CD14-positive monocyte (primary cell): ENCODE data around the gene FRY. TPM values are rescaled to one million over a fixed set of nuclear protein-coding genes. Genes with fewer than 3 reads are reported as not detected.

Experiments used
- DNase-seq, 3 donors: peaks; one replicate each; pipeline ENCODE4 v3.0.0-alpha.2; 2011 to 2022
- H2AFZ ChIP-seq: 2 replicates; pipeline ENCODE4 v1.6.0; 2012; ENCODE audit warnings: mild to moderate bottlenecking, low read depth, low read length, inconsistent platforms; ENCODE audit not compliant: insufficient read depth, poor library complexity, severe bottlenecking
- H3K27ac ChIP-seq, 2 donors: 1 replicate in 1 of 2; 2 replicates in 1 of 2; pipeline ENCODE4 v1.5.1; 2012 to 2013; ENCODE audit warnings: low read length in 2 of 2, control low read depth in 1 of 2, inconsistent platforms in 1 of 2, low read depth in 1 of 2, mild to moderate bottlenecking in 1 of 2
- H3K27me3 ChIP-seq, 2 donors: one replicate each; pipeline versions ENCODE4 v1.6.0 to v1.6.1; 2011 to 2013; ENCODE audit warnings: low read length in 2 of 2; ENCODE audit not compliant: control insufficient read depth in 2 of 2, insufficient read depth in 2 of 2
- H3K36me3 ChIP-seq, 2 donors: replicated peaks in 1 of 2; 1 replicate in 1 of 2; 2 replicates in 1 of 2; pipeline versions ENCODE4 v1.5.1 to v1.6.1; 2012 to 2013; ENCODE audit warnings: low read length in 2 of 2, control low read depth in 1 of 2, inconsistent platforms in 1 of 2, mild to moderate bottlenecking in 1 of 2; ENCODE audit not compliant: insufficient read depth in 2 of 2, control insufficient read depth in 1 of 2
- H3K4me1 ChIP-seq, 2 donors: 1 replicate in 1 of 2; 2 replicates in 1 of 2; pipeline versions ENCODE4 v1.5.1 to v1.6.1; 2012 to 2013; ENCODE audit warnings: low read length in 2 of 2, control low read depth in 1 of 2, inconsistent platforms in 1 of 2, mild to moderate bottlenecking in 1 of 2, moderate library complexity in 1 of 2; ENCODE audit not compliant: insufficient read depth in 2 of 2, control insufficient read depth in 1 of 2
- H3K4me2 ChIP-seq: replicated peaks from 2 replicates; pipeline ENCODE3; 2012; ENCODE audit warnings: low read length, moderate library complexity, mild to moderate bottlenecking; ENCODE audit not compliant: poor library complexity, severe bottlenecking; ENCODE audit errors: extremely low read depth
- H3K4me3 ChIP-seq, 3 experiments: fragments of 200-600 bp in 1 of 3; sonication (generic) in 1 of 3; replicated peaks in 1 of 3; 1 replicate in 2 of 3; 2 replicates in 1 of 3; pipeline ENCODE4 v1.5.1; 2011 to 2013; ENCODE audit warnings: low read length in 3 of 3, mild to moderate bottlenecking in 3 of 3, control low read depth in 2 of 3, low read depth in 2 of 3, inconsistent platforms in 1 of 3, moderate library complexity in 1 of 3
- H3K79me2 ChIP-seq: 2 replicates; pipeline ENCODE4 v1.6.0; 2012; ENCODE audit warnings: mild to moderate bottlenecking, control low read depth, inconsistent platforms, low read length, moderate library complexity; ENCODE audit not compliant: insufficient read depth
- H3K9ac ChIP-seq: 2 replicates; pipeline ENCODE4 v1.6.0; 2017; ENCODE audit warnings: low read length, mild to moderate bottlenecking; ENCODE audit not compliant: insufficient read depth, poor library complexity, severe bottlenecking
- H3K9me3 ChIP-seq, 2 donors: replicated peaks in 1 of 2; 1 replicate in 1 of 2; 2 replicates in 1 of 2; pipeline versions ENCODE4 v1.5.1 to v1.6.1; 2012 to 2013; ENCODE audit warnings: low read length in 2 of 2, control low read depth in 1 of 2; ENCODE audit not compliant: control insufficient read depth in 1 of 2, insufficient read depth in 1 of 2
- H4K20me1 ChIP-seq: 2 replicates; pipeline ENCODE4 v1.6.0; 2012; ENCODE audit warnings: mild to moderate bottlenecking, low read length, control low read depth, moderate library complexity; ENCODE audit not compliant: insufficient read depth
- H3K27ac Mint-ChIP-seq, 7 donors: one replicate each; pipeline ENCODE4 v1.8.0; 2020; ENCODE audit warnings: mild to moderate bottlenecking in 7 of 7, mixed read lengths in 7 of 7, moderate library complexity in 6 of 7, inconsistent platforms in 2 of 7
- H3K27me3 Mint-ChIP-seq, 3 donors: one replicate each; pipeline ENCODE4 v1.8.0; 2021 to 2022; ENCODE audit warnings: low read depth in 3 of 3, mild to moderate bottlenecking in 3 of 3, mixed read lengths in 3 of 3, moderate library complexity in 3 of 3, inconsistent platforms in 1 of 3
- H3K36me3 Mint-ChIP-seq, 2 donors: one replicate each; pipeline ENCODE4 v1.8.0; 2020; ENCODE audit warnings: mixed read lengths in 2 of 2, inconsistent platforms in 1 of 2, mild to moderate bottlenecking in 1 of 2
- H3K4me1 Mint-ChIP-seq: one replicate; pipeline ENCODE4 v1.8.0; 2020; ENCODE audit warnings: mild to moderate bottlenecking, mixed read lengths
- H3K4me3 Mint-ChIP-seq, 2 donors: one replicate each; pipeline ENCODE4 v1.8.0; 2020; ENCODE audit warnings: mild to moderate bottlenecking in 2 of 2, mixed read lengths in 2 of 2, moderate library complexity in 1 of 2
- H3K9me3 Mint-ChIP-seq, 7 donors: one replicate each; pipeline ENCODE4 v1.8.0; 2020 to 2022; ENCODE audit warnings: mixed read lengths in 7 of 7, mild to moderate bottlenecking in 6 of 7, moderate library complexity in 6 of 7, inconsistent platforms in 2 of 7
- WGBS: methylation state at CpG from one replicate; pipeline ENCODE4 v1.1.5; 2013; ENCODE audit warnings: missing lambda C conversion rate; ENCODE audit not compliant: insufficient coverage; 5-methylcytosine and 5-hydroxymethylcytosine counted together
- intact Hi-C, 2 donors: fragments of 100-400 bp; cut with micrococcal nuclease; formaldehyde crosslinking; loops; one replicate each; pipeline versions ENCODE4 v1.15.0 to v1.15.1; 2023
- polyA plus RNA-seq, 3 donors: library from polyadenylated mRNA; depleted of rRNA in 1 of 3; unstranded in 2 of 3; stranded (reverse) in 1 of 3; fragments of 300-500 nt in 2 of 3; fragments of >200 nt in 1 of 3; fragmentation: Illumina TruSeq in 2 of 3; gene quantifications; 1 replicate in 2 of 3; 2 replicates in 1 of 3; pipeline ENCODE4 v1.2.3, GENCODE V29; 2012 to 2021
- TF ChIP-seq, protein P1 (sequence below): fragments of 200-600 bp; IDR thresholded peaks from one replicate; pipeline ENCODE4 v1.8.0; 2022; ENCODE audit warnings: antibody characterized with exemption, mild to moderate bottlenecking

The FRY gene
- polyA plus RNA-seq, 3 donors = 3.9 to 31.8 (median 5.0) TPM

DNA sequence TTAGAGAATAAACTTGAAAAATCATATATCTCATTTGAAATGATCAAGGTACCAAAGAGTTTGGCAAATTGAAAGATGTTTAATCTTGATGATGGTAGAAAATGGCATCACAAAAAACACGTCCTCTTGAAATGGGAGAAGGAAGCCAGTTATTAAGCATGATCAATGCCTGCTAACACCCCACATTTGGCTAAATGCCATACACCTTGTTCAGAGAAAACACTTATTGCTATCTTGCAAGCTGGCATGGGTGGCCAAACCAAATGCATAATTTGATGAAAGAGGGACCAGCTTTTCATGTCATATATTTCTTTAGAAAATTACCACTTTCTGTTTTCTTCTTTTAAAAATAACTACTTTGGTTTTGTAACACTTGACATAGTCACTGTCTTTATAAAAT, 142.3 kb downstream of the FRY start:
- H3K9me3 Mint-ChIP-seq = no peaks in the 10 kb centered on the region
- DNase-seq = no peak
- Histone ChIP-seq H3K36me3 (peaks cover 84 to 99% of the 10 kb centered on the region in 2 donors), H3K9ac (no peak overlapping the region), H3K9me3 (no peaks in the 10 kb centered on the region), H2AFZ (no peak overlapping the region), H3K27me3 (no peaks in the 10 kb centered on the region), H3K4me3 (no peak overlapping the region), H3K4me2 (no peak overlapping the region), H3K4me1 (no peaks in the 10 kb centered on the region), H4K20me1 (no peaks in the 10 kb centered on the region), H3K79me2 (no peaks in the 10 kb centered on the region), H3K27ac (no peak overlapping the region)
- peaks cover 70 to 92% of the 10 kb centered on the region in 2 donors for H3K36me3 Mint-ChIP-seq
- no peak overlapping the region for H3K4me3 Mint-ChIP-seq
- intact Hi-C loops = no loop called here
- TF ChIP-seq, protein P1, sequence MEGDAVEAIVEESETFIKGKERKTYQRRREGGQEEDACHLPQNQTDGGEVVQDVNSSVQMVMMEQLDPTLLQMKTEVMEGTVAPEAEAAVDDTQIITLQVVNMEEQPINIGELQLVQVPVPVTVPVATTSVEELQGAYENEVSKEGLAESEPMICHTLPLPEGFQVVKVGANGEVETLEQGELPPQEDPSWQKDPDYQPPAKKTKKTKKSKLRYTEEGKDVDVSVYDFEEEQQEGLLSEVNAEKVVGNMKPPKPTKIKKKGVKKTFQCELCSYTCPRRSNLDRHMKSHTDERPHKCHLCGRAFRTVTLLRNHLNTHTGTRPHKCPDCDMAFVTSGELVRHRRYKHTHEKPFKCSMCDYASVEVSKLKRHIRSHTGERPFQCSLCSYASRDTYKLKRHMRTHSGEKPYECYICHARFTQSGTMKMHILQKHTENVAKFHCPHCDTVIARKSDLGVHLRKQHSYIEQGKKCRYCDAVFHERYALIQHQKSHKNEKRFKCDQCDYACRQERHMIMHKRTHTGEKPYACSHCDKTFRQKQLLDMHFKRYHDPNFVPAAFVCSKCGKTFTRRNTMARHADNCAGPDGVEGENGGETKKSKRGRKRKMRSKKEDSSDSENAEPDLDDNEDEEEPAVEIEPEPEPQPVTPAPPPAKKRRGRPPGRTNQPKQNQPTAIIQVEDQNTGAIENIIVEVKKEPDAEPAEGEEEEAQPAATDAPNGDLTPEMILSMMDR = no peak
- H3K4me1 Mint-ChIP-seq = no peaks in the 10 kb centered on the region
- no peaks in the 10 kb centered on the region for H3K27me3 Mint-ChIP-seq
- H3K27ac Mint-ChIP-seq = no peak overlapping the region
- no CpG with 5 or more reads among the region's 1 CpG for WGBS

DNA sequence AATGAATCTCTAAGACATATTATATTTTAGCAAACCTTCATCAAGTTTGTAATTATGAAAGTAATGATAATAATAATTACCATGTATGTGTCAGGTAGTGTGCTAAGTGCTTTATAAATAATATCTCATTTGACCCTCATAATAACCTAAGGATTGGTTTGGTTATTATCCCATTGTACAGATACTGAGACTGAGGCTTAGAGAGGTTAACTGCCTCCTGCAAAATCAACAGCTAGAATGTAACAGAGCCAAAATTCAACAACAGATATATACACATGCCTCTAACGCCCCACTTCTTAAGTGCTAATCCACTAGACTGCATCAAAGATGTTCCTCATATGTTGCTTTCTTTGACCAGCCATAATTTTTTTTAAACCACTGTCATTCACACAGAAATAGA, 142.8 kb downstream of the FRY start:
- Histone ChIP-seq H3K36me3 (peaks cover 84 to 99% of the 10 kb centered on the region in 2 donors), H2AFZ (no peak overlapping the region), H3K4me3 (no peak overlapping the region), H3K79me2 (no peaks in the 10 kb centered on the region), H3K9me3 (no peaks in the 10 kb centered on the region), H3K27me3 (no peaks in the 10 kb centered on the region), H3K27ac (no peak overlapping the region), H3K4me1 (no peaks in the 10 kb centered on the region), H4K20me1 (no peaks in the 10 kb centered on the region), H3K4me2 (no peak overlapping the region), H3K9ac (no peak overlapping the region)
- H3K36me3 Mint-ChIP-seq = peaks cover 71 to 92% of the 10 kb centered on the region in 2 donors
- no peak overlapping the region for H3K27ac Mint-ChIP-seq
- 100% methylated on average over 1 of the region's 1 CpG for WGBS
- TF ChIP-seq, protein P1 = no peak
- no peaks in the 10 kb centered on the region for H3K27me3 Mint-ChIP-seq
- no peak for DNase-seq
- no peaks in the 10 kb centered on the region for H3K9me3 Mint-ChIP-seq
- intact Hi-C loops = no loop called here
- no peaks in the 10 kb centered on the region for H3K4me1 Mint-ChIP-seq
- no peak overlapping the region for H3K4me3 Mint-ChIP-seq
